HG03108 (cell line): Measurements from ENCODE around the gene MYO5C.
"Not testable (repeated sequence)": the region's sequence is repeated elsewhere in the genome, so short reads cannot be mapped to it uniquely, and the experiment has no call there.

Source experiments
- ATAC-seq: cut with Tn5 transposase; IDR thresholded peaks from one replicate; pipeline ENCODE4 v1.9.1; 2021; ENCODE audit warnings: moderate library complexity; ENCODE audit not compliant: unreplicated experiment

The MYO5C gene

DNA sequence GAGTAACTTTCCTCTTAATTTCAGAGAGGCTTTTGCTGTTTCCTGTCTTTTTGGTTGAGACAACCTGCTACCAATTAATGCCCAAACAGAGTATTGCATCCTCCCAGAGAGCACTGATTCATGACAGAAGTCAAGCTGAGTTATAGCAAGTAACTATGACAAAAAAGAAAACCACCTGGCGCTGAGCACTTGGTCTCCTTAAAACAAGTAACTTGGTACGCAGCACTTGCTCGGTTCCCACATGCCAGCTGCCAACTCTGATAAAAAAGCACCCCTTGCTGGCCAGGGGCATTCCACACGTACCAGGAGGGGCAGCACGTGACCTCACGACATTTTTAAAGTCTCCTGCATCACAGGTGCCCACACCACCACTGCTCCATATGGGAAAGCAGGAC, 13.5 kb upstream of the MYO5C start:
- peak; percentile 70 for ATAC-seq

DNA sequence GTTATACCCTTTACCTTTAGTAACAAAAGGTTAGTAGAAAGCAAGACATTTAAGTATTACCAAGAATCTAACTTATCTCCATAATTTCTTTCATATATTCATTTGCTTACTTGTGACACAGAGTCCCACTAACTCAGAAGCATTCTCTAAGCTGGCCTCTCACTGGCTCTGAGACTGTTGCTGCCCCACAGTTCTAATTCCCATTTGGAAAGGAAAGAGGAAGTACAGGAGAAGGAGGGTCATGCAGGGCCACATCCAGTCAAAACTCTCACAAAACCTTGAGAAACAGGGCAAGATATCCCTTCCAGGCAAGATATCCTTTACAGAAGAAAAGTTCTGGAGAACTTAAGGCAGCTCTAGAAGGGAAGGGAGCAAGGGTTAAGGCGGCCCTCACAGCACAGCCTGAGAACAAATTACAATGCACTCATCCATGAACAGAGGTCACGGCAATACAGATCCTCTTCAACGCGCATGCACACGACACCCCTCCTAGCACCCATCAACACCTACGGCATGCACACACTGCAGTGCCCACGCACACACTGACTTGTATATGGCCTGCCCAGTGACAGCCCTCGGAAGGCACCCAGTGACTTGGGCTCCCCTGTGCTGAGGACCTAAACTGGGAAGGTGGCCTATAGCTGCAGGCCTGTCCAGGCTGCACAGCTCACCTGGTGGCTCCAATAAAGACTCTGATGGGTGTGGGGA, 13.0 kb upstream of the MYO5C start:
- ATAC-seq: peak; percentile 53

GRCh38 chr15:52307847-52308246, 12.2 kb upstream of the MYO5C start:
- ATAC-seq: no peak

DNA sequence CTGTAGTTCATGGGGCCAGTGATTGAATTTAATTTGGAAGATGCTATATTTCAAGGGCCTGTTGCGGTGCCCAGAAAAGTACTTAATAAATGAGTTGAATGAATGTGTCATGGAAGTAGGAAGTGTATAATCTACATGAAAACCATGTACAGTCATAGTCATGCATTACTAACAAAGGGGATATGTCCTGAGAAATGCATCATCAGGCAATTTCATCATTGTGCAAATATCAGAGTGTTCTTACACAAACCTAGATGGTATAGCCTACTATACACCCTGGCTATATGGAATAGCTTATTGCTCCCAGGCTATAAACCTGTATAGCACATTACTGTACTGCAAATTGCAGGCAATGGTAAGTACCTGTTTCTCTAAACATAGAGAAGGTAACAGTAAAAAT, 10.7 kb upstream of the MYO5C start:
- no peak for ATAC-seq

GRCh38 chr15:52303093-52303772, 7.6 kb upstream of the MYO5C start:
- no peak for ATAC-seq

- no peak for ATAC-seq
These were observed 5.8 kb upstream of the MYO5C start for GRCh38 chr15:52301265-52301847.

DNA sequence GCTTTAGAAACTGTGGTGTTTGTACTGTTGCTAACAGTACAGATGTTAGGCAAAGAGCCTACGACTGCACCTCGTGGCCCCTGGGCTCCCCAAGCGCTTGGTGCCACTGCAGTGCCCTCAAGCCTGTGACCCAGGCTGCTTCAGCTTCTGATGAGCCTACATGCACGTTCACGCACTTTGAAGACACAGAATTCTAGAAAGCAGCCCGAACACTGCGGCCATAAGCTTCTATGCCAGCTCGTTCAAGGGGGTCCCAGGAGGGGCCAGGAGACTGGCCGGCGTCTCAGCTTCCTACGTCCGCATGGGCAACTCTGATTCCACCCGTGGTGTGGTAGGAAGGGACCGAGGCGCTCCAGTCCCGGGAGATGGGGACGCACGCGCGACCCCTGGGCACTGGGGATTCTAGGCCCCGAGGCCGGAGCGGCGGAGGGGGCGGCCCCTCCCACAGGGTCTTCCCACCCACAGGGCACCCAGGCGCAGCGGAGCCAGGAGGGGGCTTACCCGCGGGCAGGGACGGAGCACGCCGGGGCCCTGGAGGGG, 653 bp downstream of the MYO5C start:
- no peak for ATAC-seq

GRCh38 chr15:52292780-52293392, 2.7 kb downstream of the MYO5C start:
- no peak for ATAC-seq

DNA sequence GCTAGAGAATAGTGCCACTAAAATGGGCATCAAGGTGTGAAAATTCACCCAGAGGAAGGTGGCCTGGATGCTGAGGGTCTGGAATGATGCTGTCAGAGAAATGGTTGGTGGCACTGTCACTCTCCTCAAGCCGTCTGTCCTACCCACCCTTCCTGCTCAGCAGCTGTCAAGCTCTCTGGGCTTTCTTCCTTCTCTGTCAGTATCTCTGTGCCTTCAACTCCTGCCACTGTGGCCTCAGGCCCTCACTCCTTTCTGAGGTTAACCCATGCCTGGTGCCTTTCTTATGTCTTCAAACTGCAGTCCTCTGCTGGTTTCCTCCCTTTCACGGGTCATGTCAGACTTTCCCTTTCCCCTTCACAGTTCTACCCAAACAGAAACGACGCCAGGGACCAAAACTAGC, 4.4 kb downstream of the MYO5C start:
- peak; percentile 51 for ATAC-seq

DNA sequence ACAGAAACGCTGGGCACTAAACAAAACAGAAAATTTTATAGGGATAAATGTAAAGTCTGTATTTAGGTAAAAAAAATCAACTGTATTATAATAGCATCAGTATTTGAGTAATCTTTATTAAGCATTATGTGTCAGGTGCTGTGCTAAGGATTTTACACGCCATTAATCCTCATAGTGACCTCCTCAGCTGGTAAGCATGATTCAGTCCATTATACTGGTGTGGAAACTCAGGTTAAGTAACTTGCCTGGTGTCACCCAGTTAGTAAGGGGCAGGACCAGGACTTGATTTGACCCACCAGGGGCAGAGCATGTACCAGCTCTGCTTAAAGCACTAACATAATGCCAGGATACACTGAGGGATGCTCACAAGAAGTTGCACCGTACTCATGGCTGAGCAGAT, 4.8 kb downstream of the MYO5C start:
- ATAC-seq: no peak

- no peak for ATAC-seq
These were observed 5.3 kb downstream of the MYO5C start for GRCh38 chr15:52290329-52290728.

GRCh38 chr15:52289629-52290081, 5.9 kb downstream of the MYO5C start:
- ATAC-seq: no peak

DNA sequence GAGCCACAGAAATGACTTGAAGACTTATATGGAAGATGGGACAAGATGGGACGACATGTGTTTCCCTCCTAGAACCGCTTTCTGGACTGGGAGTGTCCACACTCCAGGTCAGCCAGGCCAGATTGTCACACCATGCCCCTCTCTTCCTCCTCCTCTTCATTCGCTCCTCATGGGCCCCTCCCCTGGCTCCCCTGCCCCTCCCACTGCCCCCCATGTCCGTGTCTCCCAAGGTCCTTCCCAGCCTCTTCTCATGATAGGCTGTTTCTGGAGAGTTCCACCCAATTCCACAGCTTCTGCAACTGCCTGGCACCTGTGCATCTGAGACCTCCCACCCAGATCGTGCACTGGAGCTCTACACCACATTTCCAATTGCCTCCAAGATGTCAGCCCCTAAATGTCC, 6.6 kb downstream of the MYO5C start:
- ATAC-seq: no peak

DNA sequence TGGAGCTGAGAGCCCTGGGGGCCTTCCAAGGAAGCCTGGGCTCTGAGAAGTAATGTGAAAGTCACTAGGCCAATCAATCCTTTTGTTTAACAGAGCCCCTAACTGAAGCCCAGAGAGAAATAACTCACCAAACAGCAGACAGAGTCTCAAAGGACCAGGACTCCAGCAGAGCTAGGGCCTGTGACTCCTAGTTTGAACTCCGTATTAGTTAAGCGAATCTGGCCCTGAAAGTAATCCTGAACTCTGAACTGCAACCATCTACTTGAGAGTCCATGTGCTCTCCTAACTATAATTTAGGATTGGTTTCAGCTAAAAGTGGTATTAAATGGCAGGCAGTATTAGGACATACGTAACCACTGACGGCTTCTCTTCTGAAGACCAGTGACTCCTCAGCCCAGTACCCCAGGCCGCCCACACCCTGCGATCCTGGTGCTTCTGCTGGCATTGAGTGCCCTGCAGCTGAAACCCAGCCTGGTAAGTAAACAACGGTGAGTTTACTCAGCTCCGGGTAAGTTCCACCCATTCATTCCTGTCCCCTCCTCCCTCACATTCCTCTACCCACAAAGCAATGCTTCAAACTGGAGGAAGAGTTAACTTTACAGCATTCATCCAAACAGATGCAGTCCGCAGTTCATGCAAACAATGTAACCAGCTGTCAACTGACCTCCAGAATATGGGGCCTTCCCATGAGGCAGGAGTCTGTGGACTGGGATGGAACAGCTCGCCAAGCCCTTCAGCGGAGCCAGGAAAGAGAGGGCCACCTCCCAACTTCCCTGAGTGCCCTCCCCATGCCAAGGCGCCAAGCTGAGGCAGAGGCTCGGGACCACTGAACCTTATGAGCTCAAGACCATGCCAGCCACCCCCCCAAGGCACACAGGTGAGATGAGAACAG, 7.3 kb downstream of the MYO5C start:
- no peak for ATAC-seq

- ATAC-seq: no peak
These were observed 8.5 kb downstream of the MYO5C start for GRCh38 chr15:52287114-52287513.

DNA sequence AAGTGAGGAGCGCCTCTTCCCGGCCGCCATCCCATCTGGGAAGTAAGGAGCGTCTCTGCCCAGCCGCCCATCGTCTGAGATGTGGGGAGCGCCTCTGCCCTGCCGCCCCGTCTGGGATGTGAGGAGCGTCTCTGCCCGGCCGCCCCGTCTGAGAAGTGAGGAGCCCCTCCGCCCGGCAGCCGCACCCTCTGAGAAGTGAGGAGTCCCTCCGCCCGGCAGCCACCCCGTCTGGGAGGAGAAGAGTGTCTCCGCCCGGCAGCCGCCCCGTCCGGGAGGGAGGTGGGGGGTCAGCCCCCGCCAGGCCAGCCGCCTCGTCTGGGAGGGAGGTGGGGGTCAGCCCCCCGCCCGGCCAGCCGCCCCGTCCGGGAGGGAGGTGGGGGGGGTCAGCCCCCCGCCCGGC, 9.7 kb downstream of the MYO5C start:
- ATAC-seq: not testable (repeated sequence)

- no peak for ATAC-seq
These were observed 11.4 kb downstream of the MYO5C start for GRCh38 chr15:52284164-52284563.

DNA sequence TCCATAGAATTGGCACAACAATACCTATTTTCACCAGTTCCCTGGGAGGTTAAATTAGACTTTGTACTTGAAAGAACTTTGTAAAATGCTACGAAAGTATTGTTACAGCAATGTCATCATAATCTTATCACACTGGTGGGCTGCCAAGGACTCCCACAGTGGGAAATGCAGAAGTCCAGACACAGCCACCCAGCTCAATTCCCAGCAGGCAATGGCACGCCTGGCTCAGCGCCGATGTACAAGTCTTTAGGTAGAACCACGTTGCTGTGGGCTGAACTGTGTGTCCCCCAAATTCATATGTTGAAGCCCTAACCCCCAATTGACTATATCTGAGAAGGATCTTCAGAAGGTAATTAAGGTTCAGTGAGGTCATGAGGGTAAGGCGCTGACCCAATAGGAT, 12.3 kb downstream of the MYO5C start:
- ATAC-seq: no peak

DNA sequence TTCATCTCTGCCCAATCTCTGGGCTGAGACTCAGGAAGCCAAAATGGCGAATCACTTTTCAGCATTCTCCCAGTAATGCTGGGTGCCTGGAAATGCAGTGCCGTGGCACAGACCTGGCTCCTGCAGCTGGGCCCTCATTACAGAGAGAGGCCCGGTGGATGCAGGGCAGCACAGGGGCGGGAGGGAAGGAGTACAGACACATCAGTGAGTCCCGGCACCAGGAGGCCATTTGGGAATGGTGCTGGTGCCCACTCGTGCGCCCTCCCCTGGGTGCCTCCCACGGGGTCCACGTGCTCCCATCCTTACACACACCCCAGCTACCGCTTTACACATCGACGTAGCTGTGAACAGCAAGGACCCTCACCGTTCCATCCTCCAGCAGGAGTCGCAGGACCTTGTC, 13.2 kb downstream of the MYO5C start:
- no peak for ATAC-seq
